Lung microvascular endothelial cell (primary cell): ENCODE results near the gene ATF7. TPM values are rescaled to one million over a fixed set of nuclear protein-coding genes. Genes with fewer than 3 reads are reported as not detected.

Source experiments
- DNase-seq, 2 donors: peaks; one replicate each; pipeline versions ENCODE4 v3.0.0 to v3.0.0-alpha.2; 2010; ENCODE audit warnings: low read depth in 2 of 2
- total RNA-seq: library from RNA; depleted of rRNA; stranded (reverse); fragments of >200 nt; gene quantifications from 2 replicates; pipeline ENCODE4 v1.2.1, GENCODE V29; 2014

Gene ATF7
- total RNA-seq, 1 donor from 2014 or later = 10.5 TPM

- no peak for DNase-seq
These were observed 123.0 kb downstream of the ATF7 start for GRCh38 chr12:53502983-53503728.

- peak in 1 of 2 donors; percentile 36 for DNase-seq
These were observed 123.9 kb downstream of the ATF7 start for GRCh38 chr12:53502331-53502730.

DNA sequence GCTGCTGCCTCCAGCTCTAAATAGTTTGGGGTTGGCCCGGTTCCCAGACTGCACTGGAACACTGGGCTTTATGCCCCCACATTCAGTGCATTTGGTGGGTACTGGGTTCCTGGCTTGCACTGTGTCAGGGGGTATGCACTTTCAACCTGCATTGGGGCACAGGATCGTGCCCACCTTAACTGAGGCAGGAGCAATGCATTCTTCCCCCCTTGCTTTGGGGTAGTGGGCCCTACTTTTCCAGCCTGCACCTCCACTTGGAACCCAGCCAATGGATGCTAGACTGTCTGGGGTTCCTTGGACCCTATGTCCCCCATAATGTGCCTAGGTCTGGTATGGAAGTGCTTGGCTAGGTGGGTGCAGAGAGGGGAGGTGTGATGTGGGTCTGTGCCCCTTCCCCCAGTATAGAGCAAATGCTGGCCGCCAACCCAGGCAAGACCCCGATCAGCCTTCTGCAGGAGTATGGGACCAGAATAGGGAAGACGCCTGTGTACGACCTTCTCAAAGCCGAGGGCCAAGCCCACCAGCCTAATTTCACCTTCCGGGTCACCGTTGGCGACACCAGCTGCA, 124.5 kb downstream of the ATF7 start:
- no peak for DNase-seq

- peak; percentile 100 for DNase-seq
These were observed 125.2 kb downstream of the ATF7 start, which contains the start of gene TARBP2 for GRCh38 chr12:53500776-53501614. Gene TARBP2 (plus strand): TSS chr12:53501283. CDS start chr12:53501409, 126 bp downstream.

GRCh38 chr12:53500142-53500775, 125.9 kb downstream of the ATF7 start:
- DNase-seq = peak; percentile 46 to 56

DNA sequence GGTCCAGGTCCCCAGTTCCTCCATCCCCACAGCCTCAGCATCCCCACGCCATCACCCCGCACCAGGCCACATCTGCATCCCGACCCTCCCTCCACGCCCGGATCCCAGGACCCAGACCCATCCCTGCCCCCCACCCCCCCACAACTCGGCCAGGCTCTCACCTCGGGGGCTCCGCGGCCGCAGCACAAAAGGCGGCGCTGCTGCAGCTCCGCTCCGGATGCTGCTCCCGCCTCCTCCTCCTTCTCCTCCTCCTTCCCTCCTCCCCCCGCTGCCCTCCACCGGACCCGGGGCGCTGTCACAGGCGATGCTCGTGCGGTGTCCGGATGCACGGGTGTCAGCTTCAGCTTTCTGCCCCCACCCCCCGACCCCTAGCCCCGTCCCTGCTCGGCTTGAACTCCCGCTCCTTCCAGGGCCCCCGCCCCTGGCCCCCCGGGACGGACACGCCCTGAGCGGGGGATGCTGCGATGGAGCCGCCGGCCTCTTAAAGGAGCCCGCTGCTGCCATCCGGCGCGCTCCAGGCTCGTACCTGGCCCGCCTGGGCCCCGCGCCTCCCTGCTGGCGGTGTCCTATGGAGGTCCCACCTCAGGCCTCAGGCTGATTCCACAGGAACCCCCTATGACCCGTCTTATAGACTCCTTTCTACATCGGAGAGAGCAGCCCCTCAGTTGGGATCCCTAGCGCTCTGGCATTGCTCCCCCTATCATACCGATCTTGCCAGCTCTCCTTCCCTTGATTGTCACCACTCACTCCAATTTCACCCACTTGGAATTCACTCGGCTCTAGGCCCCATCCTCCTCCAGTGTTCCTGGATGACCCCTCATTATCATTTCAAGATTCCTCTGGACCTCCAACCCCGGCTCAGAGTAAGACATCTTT, 126.7 kb downstream of the ATF7 start, which contains the start of gene MAP3K12:
Gene MAP3K12, minus strand, starts transcription at position 193 of the 876 bp plus-strand sequence. CDS start 12,067 bp downstream, outside the sequence.
- peak in 1 of 2 donors; percentile 63 for DNase-seq

GRCh38 chr12:53498235-53498630, 127.9 kb downstream of the ATF7 start:
- no peak for DNase-seq

DNA sequence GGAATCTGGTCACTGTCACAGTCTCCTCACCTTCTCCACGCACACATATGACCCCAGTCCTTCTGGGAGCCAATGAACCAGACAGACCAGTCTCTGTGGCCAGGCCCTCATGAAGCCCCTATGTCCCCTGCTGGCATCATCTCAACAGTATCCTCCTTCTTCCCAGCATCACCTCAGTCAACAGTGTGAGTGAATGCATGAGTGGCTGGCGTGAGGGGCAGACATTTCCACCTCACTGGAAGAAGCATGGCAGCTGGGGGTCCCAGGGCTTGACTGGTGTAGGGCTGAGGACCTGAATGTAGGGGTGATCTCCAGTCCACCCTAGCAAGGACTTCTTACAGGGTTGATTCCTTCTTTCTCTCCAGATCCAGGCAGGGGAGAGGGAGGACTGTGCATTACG, 128.7 kb downstream of the ATF7 start:
- no peak for DNase-seq

- no peak for DNase-seq
These were observed 129.5 kb downstream of the ATF7 start for GRCh38 chr12:53496752-53497032.

- DNase-seq = peak in 1 of 2 donors; percentile 77
These were observed 130.1 kb downstream of the ATF7 start for GRCh38 chr12:53495903-53496751.

GRCh38 chr12:53493610-53494391, 132.4 kb downstream of the ATF7 start:
- no peak for DNase-seq

GRCh38 chr12:53492830-53493609, 133.2 kb downstream of the ATF7 start:
- peak; percentile 91 to 96 for DNase-seq

DNA sequence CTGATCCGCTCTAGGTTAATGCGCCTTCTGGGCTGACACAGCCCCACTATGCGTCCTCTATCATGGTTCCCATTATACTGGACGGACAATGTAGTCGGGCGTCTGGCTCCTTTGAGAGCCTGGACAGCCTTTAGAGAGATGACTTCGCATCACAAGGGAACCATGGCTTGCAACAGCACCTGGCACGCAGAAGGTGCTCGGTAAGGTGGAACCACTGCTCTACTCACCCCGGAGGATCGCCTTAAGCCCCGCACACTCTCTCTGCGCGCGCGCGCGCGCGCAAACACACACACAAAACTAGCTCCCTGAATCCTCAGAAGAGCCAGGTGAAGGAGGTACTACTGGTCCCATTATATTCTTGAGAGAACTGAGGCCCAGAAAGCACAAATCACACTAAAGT, 134.0 kb downstream of the ATF7 start:
- DNase-seq = no peak

DNA sequence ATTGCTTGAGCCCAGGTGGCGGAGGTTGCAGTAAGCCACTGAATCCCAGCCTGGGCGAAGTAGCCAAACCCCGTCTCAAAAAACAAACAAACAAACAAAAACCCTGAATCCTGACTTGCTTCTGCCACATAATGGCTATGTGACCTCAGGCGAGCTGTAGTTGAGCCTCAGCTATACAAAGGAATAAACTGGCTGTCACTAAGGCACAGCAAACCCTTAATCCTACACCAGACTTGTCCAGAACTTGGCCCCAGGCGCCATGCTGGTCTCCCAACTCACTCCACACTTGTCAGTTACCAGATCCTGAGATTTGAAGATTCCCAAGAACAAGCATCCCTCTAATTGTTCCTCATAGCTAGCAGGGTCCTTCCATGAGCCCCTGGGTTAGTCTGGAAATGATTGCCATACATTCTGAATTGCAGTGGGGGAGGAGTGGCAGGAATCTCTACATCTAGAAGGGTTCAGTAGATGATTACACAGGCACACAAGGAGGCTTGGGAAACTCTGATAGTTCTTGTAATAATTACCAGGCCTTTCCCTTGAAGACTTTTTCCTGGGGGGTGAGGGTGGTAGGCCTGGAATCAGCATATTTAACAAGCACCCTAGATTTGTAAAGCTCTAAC, 136.8 kb downstream of the ATF7 start:
- DNase-seq = no peak

- DNase-seq = no peak
These were observed 139.3 kb downstream of the ATF7 start for GRCh38 chr12:53486736-53487487.

DNA sequence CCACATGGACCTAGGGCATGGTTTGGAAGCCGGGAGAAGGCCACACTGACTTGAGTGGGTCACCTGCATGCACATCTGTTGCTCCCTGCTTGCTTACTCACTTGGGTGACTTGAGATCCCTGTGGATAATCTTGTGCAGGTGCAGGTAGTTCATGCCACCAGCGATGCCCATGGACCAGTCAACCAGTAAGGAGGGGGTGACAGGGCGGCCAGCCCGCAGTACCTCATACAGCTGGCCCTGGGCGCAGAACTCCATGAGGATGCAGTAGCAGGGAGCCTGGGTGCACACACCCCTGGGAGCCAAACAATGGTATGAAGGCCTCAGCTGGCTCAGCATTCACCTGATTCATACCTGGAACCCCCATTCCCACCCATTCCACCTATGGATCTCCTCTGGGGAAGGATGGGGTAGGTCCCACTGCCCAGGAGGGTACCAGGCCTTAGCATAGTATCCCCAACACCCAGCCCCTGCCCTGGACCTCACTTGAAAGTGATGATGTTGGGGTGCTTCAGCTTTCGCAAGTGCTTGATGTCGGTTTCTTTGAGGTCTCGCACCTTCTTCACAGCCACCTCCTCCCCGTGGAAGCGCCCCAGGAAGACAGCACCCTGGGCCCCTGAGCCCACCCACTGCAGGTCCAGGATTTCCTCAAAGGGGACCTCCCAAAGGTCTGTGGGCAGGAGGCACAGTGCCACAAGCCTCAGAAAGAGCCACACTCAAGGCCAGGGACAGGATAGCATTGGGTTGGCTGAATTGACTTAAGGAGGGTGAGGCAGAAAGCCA, 140.0 kb downstream of the ATF7 start:
- no peak for DNase-seq
